PC-3 (cell line): ENCODE measurements around the gene PCDHGC4.

Experiments
- CTCF ChIP-seq: fragments of 300-600 bp; sonication (generic); conservative IDR thresholded peaks from 2 replicates; pipeline ENCODE4 v1.5.1; 2017; ENCODE audit warnings: antibody characterized with exemption, low read depth, mild to moderate bottlenecking, low read length
- EZH2 ChIP-seq: fragments of 300-600 bp; sonication (generic); IDR thresholded peaks from one replicate; pipeline ENCODE4 v1.6.1; 2017; ENCODE audit warnings: antibody characterized with exemption, mild to moderate bottlenecking, low read length; ENCODE audit not compliant: unreplicated experiment

- TF ChIP-seq CTCF (no peak), EZH2 (no peak)
Observed at GRCh38 chr5:141492168-141492885, 7.5 kb downstream of the PCDHGC4 start.
